GM19397 (cell line): ENCODE measurements around the gene PCMTD2.

Experiments used
- ATAC-seq: cut with Tn5 transposase; IDR thresholded peaks from one replicate; pipeline ENCODE4 v1.9.1; 2021; ENCODE audit warnings: mild to moderate bottlenecking, moderate library complexity; ENCODE audit not compliant: unreplicated experiment

PCMTD2 gene

GRCh38 chr20:64238115-64238825 is 17.3 kb upstream of the PCMTD2 start:
- ATAC-seq: no peak

GRCh38 chr20:64238851-64239387 is 16.6 kb upstream of the PCMTD2 start:
- ATAC-seq: no peak

GRCh38 chr20:64239449-64240242 is 15.9 kb upstream of the PCMTD2 start:
- ATAC-seq: no peak

- ATAC-seq: no peak
These were observed 15.1 kb upstream of the PCMTD2 start for GRCh38 chr20:64240243-64241015.

- no peak for ATAC-seq
These were observed 14.5 kb upstream of the PCMTD2 start for GRCh38 chr20:64241061-64241460.

- no peak for ATAC-seq
These were observed 13.3 kb upstream of the PCMTD2 start for GRCh38 chr20:64242003-64242796.

- no peak for ATAC-seq
These were observed 12.6 kb upstream of the PCMTD2 start for GRCh38 chr20:64242797-64243475.

GRCh38 chr20:64244281-64244805 is 11.2 kb upstream of the PCMTD2 start:
- no peak for ATAC-seq

GRCh38 chr20:64244870-64245603 is 10.5 kb upstream of the PCMTD2 start:
- no peak for ATAC-seq

- no peak for ATAC-seq
These were observed 9.6 kb upstream of the PCMTD2 start for GRCh38 chr20:64245746-64246595.

- ATAC-seq: no peak
These were observed 8.8 kb upstream of the PCMTD2 start for GRCh38 chr20:64246616-64247306.

GRCh38 chr20:64247307-64247618 is 8.3 kb upstream of the PCMTD2 start:
- ATAC-seq: no peak

GRCh38 chr20:64247970-64248841 is 7.3 kb upstream of the PCMTD2 start:
- ATAC-seq: no peak

- ATAC-seq: no peak
These were observed 5.5 kb upstream of the PCMTD2 start for GRCh38 chr20:64250027-64250426.

- ATAC-seq: no peak
These were observed 2.6 kb upstream of the PCMTD2 start for GRCh38 chr20:64253000-64253383.

GRCh38 chr20:64253443-64253842 is 2.1 kb upstream of the PCMTD2 start:
- ATAC-seq: no peak

- ATAC-seq: no peak
These were observed 1.4 kb upstream of the PCMTD2 start for GRCh38 chr20:64254156-64254555.
